ENCODE measurements around the gene ARHGEF19. TPM values are rescaled to one million over a fixed set of nuclear protein-coding genes. Genes with fewer than 3 reads are reported as not detected.
A peak's percentile ranks its signal among the peaks of the same experiment; 100 is the strongest.

ARHGEF19 gene
- total and polyA plus RNA-seq, 2 of the 13 experiments (the other 11 are each of a cell fraction or from before 2014, with no cell fraction given) = 1.7 to 1.8 TPM

DNA sequence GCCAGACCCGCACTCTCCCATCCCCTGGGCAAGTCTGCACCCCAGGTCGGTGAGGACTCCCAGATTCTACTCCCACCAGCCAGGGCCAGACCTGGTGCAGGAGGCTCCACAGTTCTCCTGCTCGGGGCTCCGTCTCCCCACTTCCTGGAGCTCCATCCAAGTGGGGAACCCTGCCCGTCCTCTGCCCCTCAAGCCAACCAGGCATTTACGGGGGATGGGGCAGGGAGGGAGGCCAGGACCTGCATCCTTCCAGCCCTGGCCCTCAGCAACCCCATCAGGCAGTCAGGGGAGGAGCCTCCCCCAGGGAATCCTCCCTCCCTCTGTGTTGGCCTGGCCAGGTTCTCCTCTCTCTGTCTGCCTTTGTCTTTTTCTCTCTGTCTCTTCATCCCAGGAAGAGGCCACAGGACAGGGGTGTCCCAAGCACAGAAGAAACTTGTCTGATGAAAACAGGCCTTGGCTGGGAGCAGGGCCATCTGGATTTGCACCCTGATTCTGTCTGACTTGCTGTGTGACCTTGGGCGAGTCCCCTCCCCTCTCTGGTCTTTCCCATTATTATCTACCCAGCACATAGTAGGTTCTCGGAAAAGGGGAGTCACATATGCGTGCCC lies 38.1 kb downstream of the ARHGEF19 start:
- FAIRE-seq (no peak), ATAC-seq (no peak), DNase-seq (ENCODE audit: low spot score) (no peak)
- Histone ChIP-seq H3K79me2 (ENCODE audit: insufficient read depth, low read length) (no peaks in the 10 kb centered on the region), H3K36me3 (replicated peaks in 1 of 2; ENCODE audit: control insufficient read depth in 1 of 2, insufficient read depth in 2 of 2, low read length in 2 of 2) (no peaks in the 10 kb centered on the region), H3K4me1 (ENCODE audit: insufficient read depth, low read length) (peaks cover 98% of the 10 kb centered on the region), H2AFZ (ENCODE audit: low read length) (no peak overlapping the region), H3K4me3 (replicated peaks in 1 of 3; ENCODE audit: insufficient read depth in 1 of 3, low read depth in 2 of 3, low read length in 3 of 3) (no peak overlapping the region), H3K4me2 (ENCODE audit: low read depth, low read length) (no peak overlapping the region), H3K9ac (ENCODE audit: insufficient read depth, low read depth, low read length) (no peak overlapping the region), H4K20me1 (ENCODE audit: insufficient read depth, low read length) (no peaks in the 10 kb centered on the region), H3K9me3 (ENCODE audit: low read length) (no peaks in the 10 kb centered on the region), H3K27me3 (ENCODE audit: control insufficient read depth in 1 of 2, insufficient read depth in 2 of 2, low read length in 2 of 2) (peaks cover 7 to 17% of the 10 kb centered on the region in 2 experiments; a peak in 3 of 5 replicates), H3K27ac (ENCODE audit: extremely low read length, insufficient read depth, low read length) (no peak overlapping the region)
- POLR2A ChIA-PET = interaction anchor here (1.6 to 1.7 kb wide), 2 partner anchors 10 to 20 kb away, joined by 4 to 9 read pairs; no protein-coding TSS in a partner anchor
- CTCF ChIA-PET (ENCODE audit: low intra/inter-chr PET ratio, low total read pairs) = no interaction called here
- TF ChIP-seq ZNF768 (CRISPR knock-in tag; IDR thresholded peaks at IDR 0.05) (peak; percentile 95), MAX (IDR thresholded peaks at IDR 0.05) (no peak)
- intact Hi-C loops (cut with micrococcal nuclease; ENCODE audit: unreplicated experiment) = no loop called here
- in situ Hi-C loops (cut with HindIII; ENCODE audit: extremely low pct_ligation_motif_present, low pct_unique_long_range_greater_than_20kb) = no loop called here
- no TSS peak for BruUV-seq (replicated peaks)
- WGBS (ENCODE audit: low lambda C conversion rate) = 67% methylated on average over 7 of the region's 9 CpGs

DNA sequence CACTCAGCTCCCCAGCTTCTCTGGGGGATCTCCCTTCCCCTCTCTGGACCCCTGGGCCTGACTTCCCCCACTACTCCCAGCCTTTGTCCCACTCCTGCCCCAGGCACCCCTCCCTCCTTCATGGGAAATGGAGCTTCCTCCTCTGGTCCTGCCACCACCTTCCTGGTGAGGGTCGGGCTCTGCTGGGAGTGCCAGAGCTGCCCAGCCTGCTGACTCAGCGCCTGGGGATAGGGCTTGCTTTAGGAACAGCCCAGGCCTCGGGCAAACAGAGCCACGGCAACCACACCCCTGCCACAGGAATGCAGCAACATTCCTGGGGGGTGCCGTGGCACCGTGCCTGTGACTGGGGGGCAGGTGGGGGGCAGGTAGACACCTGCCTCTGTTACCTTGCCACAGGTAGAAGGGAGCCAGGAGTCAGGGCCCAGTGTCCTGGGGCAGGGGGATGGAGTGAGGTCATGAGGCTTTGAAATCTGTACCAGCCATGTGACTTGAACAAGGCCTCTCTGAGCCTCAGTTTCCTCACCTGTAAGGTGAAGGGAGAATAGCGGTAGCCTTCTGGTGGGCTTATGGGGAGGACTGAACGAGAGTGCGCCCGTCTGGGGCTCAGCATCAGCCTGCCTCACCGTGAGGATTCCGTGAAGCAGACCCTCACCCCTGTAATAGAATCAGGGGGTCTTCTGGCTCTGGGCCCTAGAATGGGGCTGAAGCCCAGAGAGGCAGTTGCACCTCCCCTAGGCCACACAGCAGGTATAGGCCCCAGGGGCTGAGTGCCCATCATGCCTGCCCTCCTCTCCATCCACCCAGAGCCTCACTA lies 38.8 kb downstream of the ARHGEF19 start:
- H3K36me3 ChIP-seq (replicated peaks in 1 of 2; ENCODE audit: control insufficient read depth in 1 of 2, insufficient read depth in 2 of 2, low read length in 2 of 2) = no peaks in the 10 kb centered on the region
- in situ Hi-C loops (cut with HindIII; ENCODE audit: extremely low pct_ligation_motif_present, low pct_unique_long_range_greater_than_20kb) = no loop called here
- H3K4me2 ChIP-seq (ENCODE audit: low read depth, low read length) = peak overlapping the region; percentile 57
- no peak overlapping the region for H2AFZ ChIP-seq (ENCODE audit: low read length)
- H3K27ac ChIP-seq (ENCODE audit: extremely low read length, insufficient read depth, low read length) = no peak overlapping the region
- peaks cover 98% of the 10 kb centered on the region for H3K4me1 ChIP-seq (ENCODE audit: insufficient read depth, low read length)
- no peak overlapping the region for H3K9ac ChIP-seq (ENCODE audit: insufficient read depth, low read depth, low read length)
- ATAC-seq (no peak), FAIRE-seq (no peak), DNase-seq (ENCODE audit: low spot score) (no peak)
- H4K20me1 ChIP-seq (ENCODE audit: insufficient read depth, low read length) = no peaks in the 10 kb centered on the region
- CTCF ChIA-PET (ENCODE audit: low intra/inter-chr PET ratio, low total read pairs) = no interaction called here
- peaks cover 7 to 17% of the 10 kb centered on the region in 2 experiments; a peak in 3 of 5 replicates for H3K27me3 ChIP-seq (ENCODE audit: control insufficient read depth in 1 of 2, insufficient read depth in 2 of 2, low read length in 2 of 2)
- POLR2A ChIA-PET = interaction anchor here (1.5 to 1.7 kb wide), 2 partner anchors 10 to 28 kb away, joined by 4 to 6 read pairs; no protein-coding TSS in a partner anchor
- peak overlapping the region in 1 of 3 experiments; percentile 32; a peak in 1 of 6 replicates for H3K4me3 ChIP-seq (replicated peaks in 1 of 3; ENCODE audit: insufficient read depth in 1 of 3, low read depth in 2 of 3, low read length in 3 of 3)
- 68% methylated on average over 8 of the region's 12 CpGs for WGBS (ENCODE audit: low lambda C conversion rate)
- intact Hi-C loops (cut with micrococcal nuclease; ENCODE audit: unreplicated experiment) = no loop called here
- no peaks in the 10 kb centered on the region for H3K79me2 ChIP-seq (ENCODE audit: insufficient read depth, low read length)
- H3K9me3 ChIP-seq (ENCODE audit: low read length) = no peaks in the 10 kb centered on the region
- BruUV-seq (replicated peaks) = no TSS peak
- TF ChIP-seq PATZ1 (CRISPR knock-in tag; IDR thresholded peaks at IDR 0.05) (peak; percentile 89), PAX8 (CRISPR knock-in tag; IDR thresholded peaks at IDR 0.05; ENCODE audit: borderline replicate concordance) (no peak), SRSF1 (optimal IDR thresholded peaks at IDR 0.05; ENCODE audit: low read depth, low read length) (no peak), ZBTB7B (CRISPR knock-in tag; IDR thresholded peaks at IDR 0.05) (no peak), ZNF335 (CRISPR knock-in tag; IDR thresholded peaks at IDR 0.05) (no peak)
- TF ChIP-seq, protein P1, sequence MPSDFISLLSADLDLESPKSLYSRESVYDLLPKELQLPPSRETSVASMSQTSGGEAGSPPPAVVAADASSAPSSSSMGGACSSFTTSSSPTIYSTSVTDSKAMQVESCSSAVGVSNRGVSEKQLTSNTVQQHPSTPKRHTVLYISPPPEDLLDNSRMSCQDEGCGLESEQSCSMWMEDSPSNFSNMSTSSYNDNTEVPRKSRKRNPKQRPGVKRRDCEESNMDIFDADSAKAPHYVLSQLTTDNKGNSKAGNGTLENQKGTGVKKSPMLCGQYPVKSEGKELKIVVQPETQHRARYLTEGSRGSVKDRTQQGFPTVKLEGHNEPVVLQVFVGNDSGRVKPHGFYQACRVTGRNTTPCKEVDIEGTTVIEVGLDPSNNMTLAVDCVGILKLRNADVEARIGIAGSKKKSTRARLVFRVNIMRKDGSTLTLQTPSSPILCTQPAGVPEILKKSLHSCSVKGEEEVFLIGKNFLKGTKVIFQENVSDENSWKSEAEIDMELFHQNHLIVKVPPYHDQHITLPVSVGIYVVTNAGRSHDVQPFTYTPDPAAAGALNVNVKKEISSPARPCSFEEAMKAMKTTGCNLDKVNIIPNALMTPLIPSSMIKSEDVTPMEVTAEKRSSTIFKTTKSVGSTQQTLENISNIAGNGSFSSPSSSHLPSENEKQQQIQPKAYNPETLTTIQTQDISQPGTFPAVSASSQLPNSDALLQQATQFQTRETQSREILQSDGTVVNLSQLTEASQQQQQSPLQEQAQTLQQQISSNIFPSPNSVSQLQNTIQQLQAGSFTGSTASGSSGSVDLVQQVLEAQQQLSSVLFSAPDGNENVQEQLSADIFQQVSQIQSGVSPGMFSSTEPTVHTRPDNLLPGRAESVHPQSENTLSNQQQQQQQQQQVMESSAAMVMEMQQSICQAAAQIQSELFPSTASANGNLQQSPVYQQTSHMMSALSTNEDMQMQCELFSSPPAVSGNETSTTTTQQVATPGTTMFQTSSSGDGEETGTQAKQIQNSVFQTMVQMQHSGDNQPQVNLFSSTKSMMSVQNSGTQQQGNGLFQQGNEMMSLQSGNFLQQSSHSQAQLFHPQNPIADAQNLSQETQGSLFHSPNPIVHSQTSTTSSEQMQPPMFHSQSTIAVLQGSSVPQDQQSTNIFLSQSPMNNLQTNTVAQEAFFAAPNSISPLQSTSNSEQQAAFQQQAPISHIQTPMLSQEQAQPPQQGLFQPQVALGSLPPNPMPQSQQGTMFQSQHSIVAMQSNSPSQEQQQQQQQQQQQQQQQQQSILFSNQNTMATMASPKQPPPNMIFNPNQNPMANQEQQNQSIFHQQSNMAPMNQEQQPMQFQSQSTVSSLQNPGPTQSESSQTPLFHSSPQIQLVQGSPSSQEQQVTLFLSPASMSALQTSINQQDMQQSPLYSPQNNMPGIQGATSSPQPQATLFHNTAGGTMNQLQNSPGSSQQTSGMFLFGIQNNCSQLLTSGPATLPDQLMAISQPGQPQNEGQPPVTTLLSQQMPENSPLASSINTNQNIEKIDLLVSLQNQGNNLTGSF (CRISPR knock-in tag; IDR thresholded peaks at IDR 0.05) = no peak

Data from HepG2 (cell line).